Measurements from ENCODE around the gene KIF1B. TPM values are rescaled to one million over a fixed set of nuclear protein-coding genes. Genes with fewer than 3 reads are reported as not detected.

Gene KIF1B
- total RNA-seq, 6 donors from 2014 or later, result 29.4 to 67.1 (median 42.0) TPM

GRCh38 chr1:10210841-10211804 lies 753 bp downstream of the KIF1B start:
- WGBS, 2 donors, result 2 to 3% methylated on average over 12 to 20 of the region's 69 CpGs
- Histone ChIP-seq H3K36me3 (no peaks in the 10 kb centered on the region), H3K27me3 (no peaks in the 10 kb centered on the region), H3K9me3 (no peaks in the 10 kb centered on the region), H3K27ac (peak overlapping the region; percentile 97 to 99 (median 98)), H3K4me3 (peak overlapping the region; percentile 79 to 95 (median 86)), H3K4me1 (peaks cover 25 to 53% (median 37%) of the 10 kb centered on the region in 4 donors)
- TF ChIP-seq CTCF (IDR thresholded peaks at IDR 0.05) (no peak), POLR2A (IDR thresholded peaks at IDR 0.05) (peak in 1 of 4 donors; percentile 66), EP300 (IDR thresholded peaks at IDR 0.05) (peak in 1 of 4 donors; percentile 65), POLR2AphosphoS5 (IDR thresholded peaks at IDR 0.05) (peak; percentile 70 to 85)
- DNase-seq (peak in 1 of 2 donors; percentile 96), ATAC-seq (ENCODE audit: low FRiP score in 2 of 2) (peak; percentile 62)

- Histone ChIP-seq H3K9me3 (no peaks in the 10 kb centered on the region), H3K27ac (peak overlapping the region; percentile 97 to 99 (median 98)), H3K4me1 (peaks cover 32 to 61% (median 43%) of the 10 kb centered on the region in 4 donors), H3K36me3 (no peaks in the 10 kb centered on the region), H3K27me3 (no peaks in the 10 kb centered on the region), H3K4me3 (peak overlapping the region; percentile 2 to 91 (median 80))
- DNase-seq (no peak), ATAC-seq (ENCODE audit: low FRiP score in 2 of 2) (no peak)
- 33 to 47% methylated on average over 11 of the region's 11 CpGs for WGBS, 2 donors
- no peak for TF ChIP-seq POLR2AphosphoS5 (IDR thresholded peaks at IDR 0.05)
- TF ChIP-seq CTCF (IDR thresholded peaks at IDR 0.05), result no peak
- TF ChIP-seq POLR2A (IDR thresholded peaks at IDR 0.05), result no peak
- TF ChIP-seq EP300 (IDR thresholded peaks at IDR 0.05), result no peak
These were observed 1.5 kb downstream of the KIF1B start for GRCh38 chr1:10211805-10212410.

GRCh38 chr1:10212476-10212875 lies 2.1 kb downstream of the KIF1B start:
- 59 to 91% methylated on average over 1 of the region's 1 CpG for WGBS, 2 donors
- no peak for TF ChIP-seq EP300 (IDR thresholded peaks at IDR 0.05)
- TF ChIP-seq CTCF (IDR thresholded peaks at IDR 0.05), result no peak
- TF ChIP-seq POLR2AphosphoS5 (IDR thresholded peaks at IDR 0.05), result no peak
- no peak for TF ChIP-seq POLR2A (IDR thresholded peaks at IDR 0.05)
- Histone ChIP-seq H3K27me3 (no peaks in the 10 kb centered on the region), H3K9me3 (no peaks in the 10 kb centered on the region), H3K4me3 (peak overlapping the region in 1 of 4 donors; percentile 80), H3K27ac (peak overlapping the region; percentile 97 to 99 (median 98)), H3K36me3 (no peaks in the 10 kb centered on the region), H3K4me1 (peaks cover 38 to 67% (median 47%) of the 10 kb centered on the region in 4 donors)
- ATAC-seq (ENCODE audit: low FRiP score in 2 of 2) (no peak), DNase-seq (no peak)

- Histone ChIP-seq H3K36me3 (no peaks in the 10 kb centered on the region), H3K4me3 (no peak overlapping the region), H3K27me3 (no peaks in the 10 kb centered on the region), H3K4me1 (peaks cover 46 to 74% (median 54%) of the 10 kb centered on the region in 4 donors), H3K27ac (peak overlapping the region in 3 of 4 donors; percentile 8 to 67 (median 44)), H3K9me3 (no peaks in the 10 kb centered on the region)
- no peak for DNase-seq
- ATAC-seq (ENCODE audit: low FRiP score in 2 of 2), result no peak
- TF ChIP-seq CTCF (IDR thresholded peaks at IDR 0.05), result no peak
- TF ChIP-seq POLR2A (IDR thresholded peaks at IDR 0.05), result no peak
- no peak for TF ChIP-seq EP300 (IDR thresholded peaks at IDR 0.05)
- no peak for TF ChIP-seq POLR2AphosphoS5 (IDR thresholded peaks at IDR 0.05)
- WGBS, 2 donors, result 38 to 48% methylated on average over 3 of the region's 3 CpGs
These were observed 2.9 kb downstream of the KIF1B start for GRCh38 chr1:10213186-10213705.

All from upper lobe of left lung (tissue), 6 donors.